Renal pelvis (tissue), 4 donors: ENCODE results near the gene STKLD1. TPM values are rescaled to one million over a fixed set of nuclear protein-coding genes. Genes with fewer than 3 reads are reported as not detected.

Experiments
- DNase-seq: peaks from one replicate; pipeline ENCODE4 v3.0.0-alpha.2; 2013
- polyA plus RNA-seq, 3 donors: library from polyadenylated mRNA; unstranded; fragments of 120-200 nt; gene quantifications; one replicate each; pipeline ENCODE4 v1.2.1, GENCODE V29; 2013; ENCODE audit not compliant: insufficient read length in 3 of 3

STKLD1 gene
- polyA plus RNA-seq, 3 donors, result 3.9 to 5.3 (median 4.6) TPM

GRCh38 chr9:133344979-133345378 lies 31.2 kb upstream of the STKLD1 start:
- DNase-seq, result no peak

- DNase-seq, result no peak
Observed at GRCh38 chr9:133345596-133345995, 30.6 kb upstream of the STKLD1 start.

DNA sequence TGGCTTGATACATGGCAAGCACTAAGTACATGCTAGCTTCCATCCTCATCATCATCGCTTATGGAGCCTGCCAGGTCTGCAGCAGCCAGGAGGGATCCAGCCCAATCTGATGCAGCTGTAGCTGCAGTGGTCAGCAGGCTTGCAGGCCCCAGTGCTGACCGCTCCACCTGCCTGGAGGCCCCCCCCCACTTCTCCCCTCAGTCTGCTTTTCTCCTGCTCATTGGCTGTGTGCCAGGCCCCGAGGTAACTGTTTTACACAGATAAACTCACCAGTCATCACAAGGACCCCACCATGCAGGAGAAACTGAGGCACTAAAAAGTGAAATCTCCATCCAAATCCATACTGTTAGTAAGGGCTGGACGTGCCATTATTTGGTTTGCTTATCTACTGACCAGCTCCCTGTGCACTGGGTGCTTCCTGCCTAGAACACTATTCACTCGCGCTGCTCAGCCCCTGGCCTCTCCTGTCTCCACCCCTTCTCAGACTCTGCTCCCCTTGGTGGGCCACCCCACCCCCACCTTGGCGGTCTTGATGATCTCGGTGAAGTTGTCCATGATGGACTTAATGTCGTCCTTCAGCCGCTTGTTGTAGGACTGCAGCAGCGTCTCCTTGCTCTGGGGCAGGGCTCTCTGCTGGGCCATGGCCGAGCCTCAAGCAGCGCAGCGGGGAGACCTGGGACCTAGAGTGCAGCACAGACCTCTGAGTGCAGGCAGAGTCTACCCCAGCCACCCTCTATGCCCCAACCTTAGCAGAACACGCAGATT lies 30.0 kb upstream of the STKLD1 start:
- no peak for DNase-seq

DNA sequence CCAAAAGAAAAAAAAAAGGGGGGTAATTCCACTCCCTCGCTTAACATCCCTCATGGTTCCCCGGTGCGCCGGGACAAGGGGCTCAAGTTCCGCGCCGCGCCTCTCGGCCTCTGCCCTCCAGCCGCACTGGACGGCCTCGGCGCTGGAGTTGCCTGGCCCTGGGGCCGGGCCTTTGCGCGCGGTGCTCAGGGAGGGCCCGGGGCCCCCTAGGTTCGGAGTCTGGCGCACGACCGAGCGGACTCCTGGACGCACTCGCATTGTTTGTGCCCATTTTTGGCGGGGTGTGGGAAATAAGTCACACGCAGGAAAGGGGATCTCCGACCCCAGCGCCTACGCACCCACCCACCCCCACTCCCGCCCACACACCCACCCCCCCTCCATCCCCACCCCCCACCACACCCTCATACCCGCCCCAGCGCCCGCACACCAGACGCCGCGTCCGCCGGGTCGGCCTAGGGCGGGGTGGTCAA lies 28.6 kb upstream of the STKLD1 start:
- no peak for DNase-seq

DNA sequence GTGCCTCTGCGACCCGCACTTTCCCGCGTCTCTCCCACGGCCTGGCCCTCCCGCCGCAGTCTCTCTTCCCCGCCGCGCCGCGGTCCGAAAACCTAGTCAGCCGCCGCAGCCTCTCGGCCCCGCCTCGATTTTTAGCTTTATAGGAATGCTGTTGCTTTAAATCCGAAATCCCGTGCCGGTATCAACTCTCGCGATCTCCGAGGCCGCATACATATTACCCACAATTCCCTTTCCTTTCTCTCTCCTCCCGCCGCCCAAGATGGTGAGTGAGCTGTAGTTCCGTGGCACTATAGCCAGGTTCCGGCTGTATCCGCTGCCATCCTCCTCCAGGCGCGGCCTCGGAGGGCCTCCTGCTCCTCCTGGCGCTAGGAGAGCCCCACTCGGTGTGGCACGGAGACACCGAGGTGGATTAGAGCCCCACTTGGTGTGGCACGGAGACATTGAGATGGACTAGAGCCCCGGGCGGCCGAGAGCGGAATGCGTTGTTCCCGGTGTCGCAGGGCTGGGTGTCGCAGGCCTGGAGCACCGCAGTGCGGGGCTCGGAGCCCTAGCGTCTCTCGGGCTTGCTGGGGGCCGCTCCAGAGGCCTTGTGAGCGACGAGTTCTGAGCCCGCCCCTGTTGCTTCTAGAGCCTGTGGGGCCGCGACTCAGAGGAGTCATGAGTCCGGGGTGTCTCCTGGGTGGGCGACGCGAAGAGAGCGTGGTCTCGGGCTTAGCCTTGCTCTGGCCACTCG lies 28.0 kb upstream of the STKLD1 start, which contains the start of the genes MED22 and RPL7A:
Gene MED22, minus strand, starts transcription at position 147 of the 733 bp plus-strand sequence. CDS start 1,469 bp downstream, outside the sequence.
Gene RPL7A, plus strand, starts transcription at position 234 of the 733 bp plus-strand sequence. Its CDS starts 26 bp downstream, at position 260.
- peak; percentile 97 for DNase-seq

GRCh38 chr9:133348718-133349573 lies 27.2 kb upstream of the STKLD1 start:
- no peak for DNase-seq

DNA sequence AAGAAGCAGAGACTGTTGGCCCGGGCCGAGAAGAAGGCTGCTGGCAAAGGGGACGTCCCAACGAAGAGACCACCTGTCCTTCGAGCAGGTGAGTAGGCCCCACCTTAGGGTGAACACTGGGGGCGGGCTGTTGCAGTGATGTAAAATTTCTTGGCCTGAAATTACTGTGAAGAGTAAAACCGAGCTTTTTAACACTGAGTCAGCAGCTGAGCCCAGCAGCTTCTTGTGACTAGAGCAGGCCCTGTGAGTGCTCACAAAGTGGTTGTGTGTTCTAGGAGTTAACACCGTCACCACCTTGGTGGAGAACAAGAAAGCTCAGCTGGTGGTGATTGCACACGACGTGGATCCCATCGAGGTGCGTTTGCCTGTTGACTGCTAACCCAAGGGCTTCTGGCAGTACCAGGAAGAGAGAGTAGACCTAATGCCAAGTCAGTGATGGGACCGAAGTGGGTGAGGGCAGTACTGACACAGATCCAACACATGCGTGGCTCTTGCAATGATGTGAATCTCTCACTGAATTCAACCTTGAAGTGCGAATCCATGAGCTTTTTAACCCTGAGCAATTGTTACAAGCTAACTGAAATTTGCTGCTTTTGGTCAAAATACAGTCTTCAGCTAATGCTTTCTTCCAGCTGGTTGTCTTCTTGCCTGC lies 26.1 kb upstream of the STKLD1 start:
- no peak for DNase-seq

- DNase-seq, result no peak
Observed at GRCh38 chr9:133351526-133351907, 24.6 kb upstream of the STKLD1 start.

GRCh38 chr9:133351908-133352634 lies 24.1 kb upstream of the STKLD1 start:
- DNase-seq, result no peak

GRCh38 chr9:133352635-133353340 lies 23.4 kb upstream of the STKLD1 start:
- no peak for DNase-seq

- DNase-seq, result no peak
Observed at GRCh38 chr9:133353548-133353947, 22.6 kb upstream of the STKLD1 start.

DNA sequence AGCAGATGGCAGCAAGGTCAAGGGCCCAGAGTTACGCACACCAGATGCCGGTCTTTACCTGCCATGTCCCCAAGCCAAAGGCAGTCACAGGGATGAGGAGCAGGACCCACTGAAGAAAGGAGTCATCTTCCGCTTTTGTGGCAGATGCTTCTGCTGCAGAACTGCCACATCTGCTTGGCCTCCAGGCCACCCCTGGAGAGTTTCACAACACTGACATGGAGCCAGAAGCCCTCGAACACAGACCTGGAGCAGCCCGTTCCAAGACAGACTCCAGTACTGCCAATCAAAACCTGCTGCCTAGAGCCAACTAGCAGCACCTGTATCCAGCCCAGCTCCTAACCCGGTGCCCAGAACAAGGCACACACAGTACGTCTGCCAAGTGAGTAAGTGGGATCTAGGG lies 21.4 kb upstream of the STKLD1 start:
- DNase-seq, result no peak

- DNase-seq, result no peak
Observed at GRCh38 chr9:133355881-133356357, 20.2 kb upstream of the STKLD1 start.

DNA sequence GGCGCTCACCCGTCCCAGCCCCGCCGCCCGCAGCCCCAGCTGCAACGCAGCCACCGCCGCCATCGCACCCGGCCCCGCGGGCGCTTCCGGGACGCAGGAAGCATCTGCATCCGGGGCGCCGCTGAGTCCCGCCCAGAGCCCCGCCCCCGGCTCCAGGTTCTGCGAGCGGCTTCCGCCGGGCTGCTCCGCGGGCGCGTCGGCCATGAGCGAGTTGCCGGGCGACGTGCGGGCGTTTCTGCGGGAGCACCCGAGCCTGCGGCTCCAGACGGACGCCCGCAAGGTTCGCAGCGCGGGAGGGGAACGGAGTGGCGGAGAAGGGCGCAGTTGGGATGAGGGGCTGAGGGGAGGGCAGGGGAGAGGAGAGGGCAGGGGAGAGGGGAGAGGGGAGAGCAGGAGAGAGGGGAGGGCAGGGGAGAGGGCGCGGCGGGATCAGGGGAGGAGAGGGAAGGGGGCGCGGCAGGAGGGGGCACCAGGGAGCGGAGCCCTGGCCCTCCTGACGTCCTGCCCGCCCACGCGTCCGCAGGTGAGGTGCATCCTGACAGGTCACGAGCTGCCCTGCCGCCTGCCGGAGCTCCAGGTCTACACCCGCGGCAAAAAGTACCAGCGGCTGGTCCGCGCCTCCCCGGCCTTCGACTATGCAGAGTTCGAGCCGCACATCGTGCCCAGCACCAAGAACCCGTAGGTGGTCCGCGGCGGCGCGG lies 19.6 kb upstream of the STKLD1 start, which contains the start of the genes SURF1 and SURF2:
Gene SURF1, minus strand, starts transcription at position 97 of the 701 bp plus-strand sequence. Its CDS starts 34 bp downstream, at position 63.
Gene SURF2, plus strand, starts transcription at position 160 of the 701 bp plus-strand sequence. Its CDS starts 43 bp downstream, at position 203.
- DNase-seq, result peak; percentile 82

GRCh38 chr9:133357656-133358055 lies 18.5 kb upstream of the STKLD1 start:
- DNase-seq, result no peak

GRCh38 chr9:133359399-133360175 lies 16.6 kb upstream of the STKLD1 start:
- no peak for DNase-seq

- DNase-seq, result no peak
Observed at GRCh38 chr9:133360400-133361393, 15.5 kb upstream of the STKLD1 start.
